HepG2 (cell line): ENCODE data around the gene SLC38A3. TPM values are rescaled to one million over a fixed set of nuclear protein-coding genes. Genes with fewer than 3 reads are reported as not detected.

Experiments
- ATF3 ChIP-seq: sonication (generic); formaldehyde crosslinking; IDR thresholded peaks from 2 replicates; pipeline ENCODE4 v1.4.0; 2020; ENCODE audit warnings: missing genetic modification reagents
- CCDC6 ChIP-seq: sonication (generic); formaldehyde crosslinking; IDR thresholded peaks from 2 replicates; pipeline ENCODE4 v1.8.1; 2022; ENCODE audit warnings: mild to moderate bottlenecking, missing genetic modification reagents, moderate library complexity
- DNMT3B ChIP-seq: conservative IDR thresholded peaks from 2 replicates; pipeline ENCODE4 v1.6.1; 2016; ENCODE audit warnings: missing biosample characterization, control low read depth
- ETV6 ChIP-seq: sonication (generic); formaldehyde crosslinking; conservative IDR thresholded peaks from 2 replicates; pipeline ENCODE4 v1.4.0; 2020; ENCODE audit warnings: missing genetic modification reagents
- FOXO4 ChIP-seq: sonication (generic); formaldehyde crosslinking; conservative IDR thresholded peaks from 2 replicates; pipeline ENCODE4 v1.8.1; 2023; ENCODE audit warnings: missing genetic modification reagents
- HOXA3 ChIP-seq: sonication (generic); formaldehyde crosslinking; IDR thresholded peaks from 2 replicates; pipeline ENCODE4 v1.5.0; 2020; ENCODE audit warnings: missing genetic modification reagents
- IRF9 ChIP-seq: sonication (generic); formaldehyde crosslinking; IDR thresholded peaks from 2 replicates; pipeline ENCODE4 v1.8.0; 2022; ENCODE audit warnings: missing genetic modification reagents, mild to moderate bottlenecking, borderline replicate concordance
- KLF12 ChIP-seq: sonication (generic); formaldehyde crosslinking; IDR thresholded peaks from 2 replicates; pipeline ENCODE4 v1.4.0; 2020; ENCODE audit warnings: missing genetic modification reagents, borderline replicate concordance
- KLF16 ChIP-seq, 2 experiments: sonication (generic) in 1 of 2; formaldehyde crosslinking in 1 of 2; IDR thresholded peaks; 2 replicates each; pipeline versions ENCODE4 v1.6.1 to v1.8.0; 2016 to 2023; ENCODE audit warnings: missing genetic modification reagents in 2 of 2, missing compliant biosample characterization in 1 of 2
- NR2F6 ChIP-seq, 2 experiments: IDR thresholded peaks; 2 replicates each; pipeline ENCODE4 v1.6.1; 2016; ENCODE audit warnings: antibody characterized with exemption in 1 of 2, mild to moderate bottlenecking in 1 of 2
- NR3C1 ChIP-seq: sonication (generic); formaldehyde crosslinking; IDR thresholded peaks from 2 replicates; pipeline ENCODE4 v1.4.0; 2020; ENCODE audit warnings: missing genetic modification reagents
- PAF1 ChIP-seq: IDR thresholded peaks from 2 replicates; pipeline ENCODE4 v1.6.1; 2016; ENCODE audit warnings: missing genetic modification reagents, missing compliant biosample characterization
- PHB2 ChIP-seq: fragments of 450-650 bp; IDR thresholded peaks from 2 replicates; pipeline ENCODE4 v1.6.1; 2018; ENCODE audit not compliant: partially characterized antibody
- RBM39 ChIP-seq: fragments of 200-400 bp; formaldehyde crosslinking; IDR thresholded peaks from one replicate; pipeline ENCODE4 v1.6.1; 2018; ENCODE audit warnings: antibody characterized with exemption, mild to moderate bottlenecking, low read depth, low read length; ENCODE audit not compliant: poor library complexity, severe bottlenecking
- REXO4 ChIP-seq: sonication (generic); formaldehyde crosslinking; IDR thresholded peaks from 2 replicates; pipeline ENCODE4 v1.8.0; 2022; ENCODE audit warnings: missing genetic modification reagents, mild to moderate bottlenecking, borderline replicate concordance
- TCF12 ChIP-seq, 2 experiments: fragments of 450-650 bp in 1 of 2; sonication (generic) in 1 of 2; formaldehyde crosslinking in 1 of 2; IDR thresholded peaks; 2 replicates each; pipeline versions ENCODE4 v1.6.1 to v1.8.0; 2017 to 2022; ENCODE audit warnings: antibody characterized with exemption in 1 of 2, mild to moderate bottlenecking in 1 of 2, missing genetic modification reagents in 1 of 2, moderate library complexity in 1 of 2
- TEAD2 ChIP-seq: sonication (generic); formaldehyde crosslinking; IDR thresholded peaks from 2 replicates; pipeline ENCODE4 v1.9.0; 2021; ENCODE audit warnings: missing genetic modification reagents
- ZBTB39 ChIP-seq: sonication (generic); formaldehyde crosslinking; IDR thresholded peaks from 2 replicates; pipeline ENCODE4 v1.5.0; 2020; ENCODE audit warnings: missing genetic modification reagents
- ZFP36L1 ChIP-seq: sonication (generic); formaldehyde crosslinking; IDR thresholded peaks from 2 replicates; pipeline ENCODE4 v1.8.0; 2022; ENCODE audit warnings: mild to moderate bottlenecking, missing genetic modification reagents, moderate library complexity
- ZNF496 ChIP-seq: sonication (generic); formaldehyde crosslinking; IDR thresholded peaks from 2 replicates; pipeline ENCODE4 v1.8.1; 2023; ENCODE audit warnings: mild to moderate bottlenecking, moderate library complexity, missing genetic modification reagents; ENCODE audit not compliant: insufficient replicate concordance
- ZNF674 ChIP-seq: sonication (generic); formaldehyde crosslinking; IDR thresholded peaks from 2 replicates; pipeline ENCODE4 v1.5.0; 2020; ENCODE audit warnings: low read depth, mild to moderate bottlenecking, missing genetic modification reagents
- ZNF776 ChIP-seq: sonication (generic); formaldehyde crosslinking; IDR thresholded peaks from 2 replicates; pipeline ENCODE4 v1.4.0; 2020; ENCODE audit warnings: mild to moderate bottlenecking, missing genetic modification reagents
- ZNF891 ChIP-seq: sonication (generic); formaldehyde crosslinking; IDR thresholded peaks from 2 replicates; pipeline ENCODE4 v1.5.0; 2020; ENCODE audit warnings: mild to moderate bottlenecking, missing genetic modification reagents
- polyA plus RNA-seq, 8 experiments: library from polyadenylated mRNA; depleted of rRNA in 3 of 8; stranded (reverse) in 7 of 8; unstranded in 1 of 8; fragments of >200 nt; fragmentation: Illumina TruSeq in 4 of 8; extraction: Trizol in 4 of 8; gene quantifications; 2 replicates each; pipeline versions ENCODE4 v1.2.1 to v1.2.3, GENCODE V29; 2011 to 2016; ENCODE audit warnings: low read depth in 4 of 8, missing spikeins in 1 of 8, mixed read lengths in 1 of 8; ENCODE audit not compliant: insufficient read depth in 1 of 8
- total RNA-seq, 5 experiments: library from RNA; depleted of rRNA; stranded (reverse); fragments of >200 nt; fragmentation: Illumina TruSeq; extraction: Trizol; gene quantifications; 2 replicates each; pipeline ENCODE4 v1.2.3, GENCODE V29; 2016; ENCODE audit warnings: low read depth in 1 of 5

SLC38A3 gene
- total and polyA plus RNA-seq, 2 of the 13 experiments (the other 11 are each of a cell fraction or from before 2014, with no cell fraction given) = 29.8 to 164 TPM

- TF ChIP-seq ZBTB39 (CRISPR knock-in tag) (no peak; the same call in 1 of the 2 replicates), PAF1 (CRISPR knock-in tag) (no peak), FOXO4 (CRISPR knock-in tag) (no peak), ZNF891 (CRISPR knock-in tag) (no peak; the same call in 1 of the 2 replicates), ETV6 (CRISPR knock-in tag) (no peak), ATF3 (CRISPR knock-in tag) (no peak), KLF12 (0 out of 2 replicates have a peak, but pooled peaks have one; percentile 16), DNMT3B (CRISPR knock-in tag) (no peak), TCF12 (IDR thresholded peaks at IDR 0.05) (no peak), TCF12 (CRISPR knock-in tag; IDR thresholded peaks at IDR 0.05) (0 out of 2 replicates have a peak, but pooled peaks have one; percentile 60), CCDC6 (CRISPR knock-in tag) (no peak), PHB2 (no peak), NR3C1 (CRISPR knock-in tag) (no peak), RBM39 (peak; percentile 43), REXO4 (CRISPR knock-in tag) (no peak), ZNF776 (CRISPR knock-in tag) (peak; percentile 84), NR2F6 (IDR thresholded peaks at IDR 0.05) (no peak), NR2F6 (CRISPR knock-in tag; IDR thresholded peaks at IDR 0.05) (no peak; the same call in 1 of the 2 replicates), ZNF496 (CRISPR knock-in tag) (no peak), ZNF674 (CRISPR knock-in tag) (no peak), ZFP36L1 (CRISPR knock-in tag) (no peak), IRF9 (CRISPR knock-in tag) (0 out of 2 replicates have a peak, but pooled peaks have one; percentile 44), HOXA3 (CRISPR knock-in tag) (peak; percentile 57), TEAD2 (no peak), KLF16 (CRISPR knock-in tag; IDR thresholded peaks at IDR 0.05) (no peak)
These were observed 40.9 kb downstream of the SLC38A3 start (continued) for GRCh38 chr3:50245831-50246516.
